Fibroblast of mammary gland (primary cell): ENCODE measurements around the gene RNF7.

Experiments used
- DNase-seq: peaks from one replicate; pipeline ENCODE4 v3.0.0-alpha.2; 2010; ENCODE audit warnings: low read depth
- H3K4me3 ChIP-seq: 2 replicates; pipeline ENCODE4 v1.5.1; 2011; ENCODE audit warnings: low read depth, mild to moderate bottlenecking, low read length, moderate library complexity; ENCODE audit not compliant: control insufficient read depth
- TF ChIP-seq, protein P1 (sequence below): conservative IDR thresholded peaks from 2 replicates; pipeline ENCODE4 v1.5.1; 2011; ENCODE audit warnings: low read depth, low read length, inconsistent platforms; ENCODE audit not compliant: control insufficient read depth, insufficient read depth

The RNF7 gene

DNA sequence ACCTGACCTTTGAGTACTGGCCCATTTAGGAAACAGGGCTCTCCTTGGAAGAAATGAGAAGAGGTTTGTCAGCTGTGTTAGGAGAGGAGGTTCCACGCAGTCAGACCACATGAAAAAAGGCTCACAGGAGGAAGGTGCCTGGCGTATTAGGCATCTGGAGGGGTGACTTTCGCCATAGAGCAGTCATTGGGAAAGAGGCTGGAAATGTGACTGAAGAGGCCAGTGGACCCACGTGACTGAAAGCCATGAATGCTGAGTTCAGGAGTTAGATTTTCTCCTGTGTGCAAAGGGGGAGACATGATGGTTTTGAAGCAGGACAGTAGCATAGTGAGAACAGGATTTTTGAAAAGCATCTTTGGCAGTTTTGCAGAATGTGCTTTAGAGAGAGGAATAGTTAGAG, 29.7 kb upstream of the RNF7 start:
- no peak for DNase-seq
- TF ChIP-seq, protein P1, sequence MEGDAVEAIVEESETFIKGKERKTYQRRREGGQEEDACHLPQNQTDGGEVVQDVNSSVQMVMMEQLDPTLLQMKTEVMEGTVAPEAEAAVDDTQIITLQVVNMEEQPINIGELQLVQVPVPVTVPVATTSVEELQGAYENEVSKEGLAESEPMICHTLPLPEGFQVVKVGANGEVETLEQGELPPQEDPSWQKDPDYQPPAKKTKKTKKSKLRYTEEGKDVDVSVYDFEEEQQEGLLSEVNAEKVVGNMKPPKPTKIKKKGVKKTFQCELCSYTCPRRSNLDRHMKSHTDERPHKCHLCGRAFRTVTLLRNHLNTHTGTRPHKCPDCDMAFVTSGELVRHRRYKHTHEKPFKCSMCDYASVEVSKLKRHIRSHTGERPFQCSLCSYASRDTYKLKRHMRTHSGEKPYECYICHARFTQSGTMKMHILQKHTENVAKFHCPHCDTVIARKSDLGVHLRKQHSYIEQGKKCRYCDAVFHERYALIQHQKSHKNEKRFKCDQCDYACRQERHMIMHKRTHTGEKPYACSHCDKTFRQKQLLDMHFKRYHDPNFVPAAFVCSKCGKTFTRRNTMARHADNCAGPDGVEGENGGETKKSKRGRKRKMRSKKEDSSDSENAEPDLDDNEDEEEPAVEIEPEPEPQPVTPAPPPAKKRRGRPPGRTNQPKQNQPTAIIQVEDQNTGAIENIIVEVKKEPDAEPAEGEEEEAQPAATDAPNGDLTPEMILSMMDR = no peak
- H3K4me3 ChIP-seq = no peak overlapping the region

- no peak for DNase-seq
- no peak overlapping the region for H3K4me3 ChIP-seq
- TF ChIP-seq, protein P1 = no peak
Measured at GRCh38 chr3:141709126-141709770, 28.9 kb upstream of the RNF7 start.

GRCh38 chr3:141710121-141710520, 28.0 kb upstream of the RNF7 start:
- TF ChIP-seq, protein P1 = no peak
- no peak for DNase-seq
- no peak overlapping the region for H3K4me3 ChIP-seq

GRCh38 chr3:141710888-141711616, 27.0 kb upstream of the RNF7 start:
- no peak overlapping the region for H3K4me3 ChIP-seq
- DNase-seq = peak; percentile 95
- TF ChIP-seq, protein P1 = no peak

GRCh38 chr3:141714671-141715070, 23.4 kb upstream of the RNF7 start:
- DNase-seq = no peak
- TF ChIP-seq, protein P1 = no peak
- H3K4me3 ChIP-seq = no peak overlapping the region

DNA sequence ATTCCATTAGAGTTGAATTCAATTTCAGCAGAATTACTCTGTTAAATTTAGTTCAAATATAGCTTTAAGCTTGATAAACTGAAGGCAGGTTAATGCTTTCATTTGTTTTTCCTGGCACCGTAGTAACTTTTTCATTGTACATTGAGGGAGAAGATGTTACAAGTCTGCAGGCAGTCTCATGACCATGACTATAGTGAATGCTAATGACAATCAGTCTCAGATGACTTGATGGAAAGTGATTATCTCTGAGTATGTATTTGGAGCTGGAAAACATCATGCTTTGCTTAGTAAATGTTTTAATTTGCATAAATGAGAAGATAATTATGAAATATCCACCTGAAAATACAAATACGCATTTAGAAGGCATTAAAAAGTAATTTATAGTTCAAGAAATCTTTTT, 16.0 kb upstream of the RNF7 start:
- TF ChIP-seq, protein P1 = no peak
- no peak for DNase-seq
- no peak overlapping the region for H3K4me3 ChIP-seq

GRCh38 chr3:141722648-141723047, 15.4 kb upstream of the RNF7 start:
- no peak for DNase-seq
- H3K4me3 ChIP-seq = no peak overlapping the region
- TF ChIP-seq, protein P1 = no peak
